Thoracic aorta (tissue), 2 donors: ENCODE results near the gene CCDC82. TPM values are rescaled to one million over a fixed set of nuclear protein-coding genes. Genes with fewer than 3 reads are reported as not detected.
"Not testable (repeated sequence)": the region's sequence is repeated elsewhere in the genome, so short reads cannot be mapped to it uniquely, and the experiment has no call there.

Experiments
- ATAC-seq: fragments of 150-250 bp; one replicate; pipeline ENCODE4 v1.8.0; 2017; ENCODE audit warnings: low read depth; ENCODE audit not compliant: insufficient number of reproducible peaks, low FRiP score
- DNase-seq: peaks from one replicate; pipeline ENCODE4 v3.0.0-alpha.2; 2020; ENCODE audit warnings: low spot score
- H3K27ac ChIP-seq, 2 donors: fragments of 200-600 bp; sonication (generic); 1 replicate in 1 of 2; 2 replicates in 1 of 2; pipeline ENCODE4 v1.5.1; 2016; ENCODE audit warnings: mild to moderate bottlenecking in 2 of 2, moderate library complexity in 2 of 2
- H3K27me3 ChIP-seq: fragments of 200-600 bp; sonication (generic); replicated peaks from 2 replicates; pipeline ENCODE4 v1.6.0; 2016; ENCODE audit warnings: mild to moderate bottlenecking; ENCODE audit not compliant: insufficient read depth
- H3K36me3 ChIP-seq: fragments of 200-600 bp; sonication (generic); one replicate; pipeline ENCODE4 v1.5.1; 2016
- H3K4me1 ChIP-seq, 2 donors: fragments of 200-600 bp; sonication (generic); 1 replicate in 1 of 2; 2 replicates in 1 of 2; pipeline versions ENCODE4 v1.5.1 to v1.6.0; 2016; ENCODE audit warnings: low read depth in 2 of 2, mild to moderate bottlenecking in 1 of 2; ENCODE audit not compliant: control insufficient read depth in 1 of 2
- H3K4me3 ChIP-seq: fragments of 200-600 bp; sonication (generic); 2 replicates; pipeline ENCODE4 v1.5.1; 2016; ENCODE audit warnings: mild to moderate bottlenecking
- H3K9me3 ChIP-seq: fragments of 200-600 bp; sonication (generic); 2 replicates; pipeline ENCODE4 v1.5.1; 2016
- CTCF ChIP-seq: fragments of 200-600 bp; sonication (generic); IDR thresholded peaks from one replicate; pipeline ENCODE4 v1.5.1; 2019; ENCODE audit warnings: antibody characterized with exemption
- total RNA-seq, 2 donors: library from RNA; depleted of rRNA; stranded (reverse); fragments of >200 nt; gene quantifications; one replicate each; pipeline versions ENCODE4 v1.1.0 to v1.2.3, GENCODE V29; 2016

CCDC82 gene
- 10 to 100 TPM; 28.8 to 34.2 TPM for total RNA-seq

DNA sequence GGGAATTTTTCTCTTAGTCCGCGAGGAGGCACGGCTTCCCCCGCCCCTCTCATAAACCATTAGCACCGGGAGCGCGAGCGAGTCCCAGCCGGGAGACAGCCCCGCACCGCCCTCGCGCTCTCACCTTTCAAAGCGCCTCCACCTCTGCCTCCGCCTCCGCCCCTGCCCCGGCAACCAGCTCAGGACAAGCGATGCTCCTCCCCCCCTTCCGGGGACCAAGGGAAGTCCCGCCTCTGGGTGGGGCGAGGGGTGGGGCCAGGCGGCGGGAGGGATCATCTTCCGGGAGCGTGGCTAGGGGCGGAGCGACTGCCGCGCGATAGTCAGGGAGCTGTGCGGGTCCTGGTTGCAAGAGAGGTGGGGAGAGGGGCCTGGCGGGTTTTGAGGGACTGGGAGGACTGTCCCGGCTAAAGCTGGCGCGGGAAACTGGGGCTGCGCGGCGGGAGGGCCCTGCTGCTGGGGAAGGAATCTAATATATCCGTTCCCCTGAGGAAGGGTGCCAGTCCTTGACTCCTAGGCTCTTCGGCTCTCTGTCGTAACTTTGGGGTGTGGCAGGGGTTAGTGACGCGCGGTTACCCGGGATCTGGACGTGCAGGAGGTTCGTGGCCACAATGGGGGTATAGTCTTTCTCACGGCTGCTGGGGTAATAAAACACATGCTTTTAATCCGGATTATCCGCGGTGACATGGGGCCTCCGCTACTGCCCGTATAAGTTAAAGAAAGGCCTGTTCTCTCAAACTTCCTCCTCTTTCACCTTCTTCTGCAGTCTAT, at the start of gene CCDC82, which contains the start of gene JRKL:
CCDC82 (minus strand) TSS at position 193 of the 768 bp plus-strand sequence. CDS start 5,165 bp downstream, outside the sequence.
JRKL (plus strand) TSS at position 294 of the 768 bp plus-strand sequence. CDS start 637 bp downstream, outside the sequence.
- Histone ChIP-seq H3K36me3 (no peaks in the 10 kb centered on the region), H3K27me3 (no peaks in the 10 kb centered on the region), H3K4me1 (peaks cover 21 to 35% of the 10 kb centered on the region in 2 donors), H3K9me3 (no peaks in the 10 kb centered on the region), H3K27ac (peak within 1 kb of the TSS; percentile 73 to 82), H3K4me3 (peak within 1 kb of the TSS; percentile 98)
- peak; percentile 6 for TF ChIP-seq CTCF
- ATAC-seq (peak; percentile 95), DNase-seq (peak; percentile 88)

DNA sequence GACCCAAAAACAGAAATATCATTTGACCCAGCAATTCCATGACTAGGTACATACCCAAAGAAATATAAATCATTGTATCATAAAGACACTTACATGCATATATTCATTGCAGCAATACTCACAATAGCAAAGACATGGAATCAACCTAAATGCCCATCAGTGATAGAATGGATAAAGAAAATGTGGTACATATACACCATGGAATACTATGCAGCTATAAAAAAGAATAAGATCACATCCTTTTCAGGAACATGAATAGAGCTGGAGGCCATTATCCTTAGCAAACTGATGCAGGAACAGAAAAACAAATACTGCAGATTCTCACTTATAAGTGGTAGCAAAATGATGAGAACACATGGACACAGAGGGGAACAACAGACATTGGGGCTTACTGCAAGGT, 42.9 kb upstream of the CCDC82 start:
- not testable (repeated sequence) for H3K9me3 ChIP-seq, H3K27me3 ChIP-seq, H3K4me3 ChIP-seq, H3K4me1 ChIP-seq, ATAC-seq, DNase-seq, H3K27ac ChIP-seq, H3K36me3 ChIP-seq

DNA sequence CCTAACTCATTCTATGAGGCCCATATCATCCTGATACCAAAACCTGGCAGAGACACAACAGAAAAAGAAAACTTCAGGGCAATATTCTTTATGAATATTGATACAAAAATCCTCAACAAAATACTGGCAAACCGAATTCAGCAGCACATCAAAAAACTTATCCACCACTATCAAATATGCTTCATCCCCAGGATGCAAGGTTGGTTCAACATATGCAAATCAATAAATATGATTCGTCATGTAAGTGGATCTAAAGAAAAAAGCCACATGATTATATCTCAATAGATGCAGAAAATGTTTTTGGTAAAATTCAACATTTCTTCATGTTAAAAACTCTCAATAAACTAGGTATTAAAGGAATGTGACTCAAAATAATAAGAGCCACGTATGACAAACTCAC, 41.0 kb upstream of the CCDC82 start:
- Histone ChIP-seq H3K9me3 (no peaks in the 10 kb centered on the region), H3K4me3 (no peak overlapping the region), H3K4me1 (no peaks in the 10 kb centered on the region), H3K36me3 (no peaks in the 10 kb centered on the region), H3K27ac (no peak overlapping the region), H3K27me3 (no peaks in the 10 kb centered on the region)
- DNase-seq (no peak), ATAC-seq (no peak)
- TF ChIP-seq CTCF = no peak

- ATAC-seq (no peak), DNase-seq (no peak)
- no peaks in the 10 kb centered on the region for H3K9me3 ChIP-seq
- no peak overlapping the region for H3K27ac ChIP-seq
- H3K4me1 ChIP-seq = no peaks in the 10 kb centered on the region
- H3K4me3 ChIP-seq = no peak overlapping the region
- no peaks in the 10 kb centered on the region for H3K36me3 ChIP-seq
- no peak for TF ChIP-seq CTCF
- no peaks in the 10 kb centered on the region for H3K27me3 ChIP-seq
Measured at GRCh38 chr11:96424693-96425092, 35.0 kb upstream of the CCDC82 start.

- H3K4me3 ChIP-seq = no peak overlapping the region
- ATAC-seq (no peak), DNase-seq (no peak)
- no peak for TF ChIP-seq CTCF
- no peaks in the 10 kb centered on the region for H3K36me3 ChIP-seq
- no peaks in the 10 kb centered on the region for H3K9me3 ChIP-seq
- H3K27ac ChIP-seq = no peak overlapping the region
- no peaks in the 10 kb centered on the region for H3K27me3 ChIP-seq
- no peaks in the 10 kb centered on the region for H3K4me1 ChIP-seq
Measured at GRCh38 chr11:96413408-96413807, 23.7 kb upstream of the CCDC82 start.
